Prostate gland (tissue), 2 donors: Measurements from ENCODE around the gene UMOD. TPM values are rescaled to one million over a fixed set of nuclear protein-coding genes. Genes with fewer than 3 reads are reported as not detected.
A peak's percentile ranks its signal among the peaks of the same experiment; 100 is the strongest.

Experiments used
- DNase-seq: peaks from one replicate; pipeline ENCODE4 v3.0.0-alpha.2; 2019; ENCODE audit warnings: low spot score
- H3K27ac ChIP-seq, 2 donors: fragments of 200-600 bp; sonication (generic); 2 replicates each; pipeline ENCODE4 v1.5.1; 2017 to 2019
- H3K27me3 ChIP-seq: fragments of 200-600 bp; sonication (generic); replicated peaks from 2 replicates; pipeline ENCODE4 v1.5.1; 2019; ENCODE audit not compliant: insufficient read depth
- H3K36me3 ChIP-seq, 2 donors: fragments of 200-600 bp; sonication (generic); 1 replicate in 1 of 2; 2 replicates in 1 of 2; pipeline versions ENCODE4 v1.5.1 to v1.8.1; 2017 to 2019
- H3K4me1 ChIP-seq: fragments of 200-600 bp; sonication (generic); replicated peaks from 2 replicates; pipeline ENCODE4 v1.5.1; 2019
- H3K4me3 ChIP-seq, 2 donors: fragments of 200-600 bp; sonication (generic); 2 replicates each; pipeline ENCODE4 v1.5.1; 2017 to 2019
- H3K9me3 ChIP-seq: fragments of 200-600 bp; sonication (generic); 2 replicates; pipeline ENCODE4 v1.5.1; 2017
- CTCF ChIP-seq, 4 experiments: fragments of 200-600 bp in 2 of 4; fragments of 450-650 bp in 2 of 4; sonication (generic) in 2 of 4; IDR thresholded peaks; 1 replicate in 3 of 4; 2 replicates in 1 of 4; pipeline ENCODE4 v1.5.1; 2016 to 2019; ENCODE audit warnings: antibody characterized with exemption in 4 of 4, mild to moderate bottlenecking in 2 of 4, moderate library complexity in 2 of 4
- POLR2A ChIP-seq: fragments of 450-650 bp; IDR thresholded peaks from one replicate; pipeline ENCODE4 v1.6.1; 2016; ENCODE audit warnings: antibody characterized with exemption, mild to moderate bottlenecking
- POLR2AphosphoS5 ChIP-seq: sonication (generic); formaldehyde crosslinking; IDR thresholded peaks from one replicate; pipeline ENCODE4 v1.6.1; 2017; ENCODE audit warnings: antibody characterized with exemption
- WGBS: methylation state at CpG from one replicate; pipeline ENCODE4 v1.1.5; 2018; 5-methylcytosine and 5-hydroxymethylcytosine counted together
- intact Hi-C: fragments of 100-400 bp; cut with DNase I; formaldehyde crosslinking; loops from one replicate; pipeline ENCODE4 v1.14.2; 2022
- total RNA-seq, 2 donors: library from RNA; depleted of rRNA; stranded (reverse); fragments of >200 nt; gene quantifications; one replicate each; pipeline ENCODE4 v1.1.0, GENCODE V29; 2016

Gene UMOD
- total RNA-seq, 2 donors from 2014 or later, result 1.5 TPM; not detected in 1

- intact Hi-C loops, result no loop called here
- no peaks in the 10 kb centered on the region for H3K36me3 ChIP-seq
- DNase-seq, result no peak
These were observed 38.5 kb upstream of the UMOD start for GRCh38 chr16:20391045-20391444.

GRCh38 chr16:20388854-20389253 lies 36.3 kb upstream of the UMOD start:
- no peak for TF ChIP-seq POLR2A
- peak; percentile 78 for TF ChIP-seq POLR2AphosphoS5
- no peak overlapping the region for H3K27ac ChIP-seq
- H3K9me3 ChIP-seq, result no peaks in the 10 kb centered on the region
- H3K27me3 ChIP-seq, result no peaks in the 10 kb centered on the region
- DNase-seq, result peak; percentile 53
- H3K36me3 ChIP-seq, result no peaks in the 10 kb centered on the region
- H3K4me1 ChIP-seq, result no peaks in the 10 kb centered on the region
- no peak overlapping the region for H3K4me3 ChIP-seq
- intact Hi-C loops, result no loop called here
- 44% methylated on average over 1 of the region's 1 CpG for WGBS

More at GRCh38 chr16:20391045-20391444, 38.5 kb upstream of the UMOD start:
- no peak overlapping the region for H3K4me3 ChIP-seq
- no peaks in the 10 kb centered on the region for H3K9me3 ChIP-seq
- WGBS, result 97% methylated on average over 5 of the region's 5 CpGs
- no peak for TF ChIP-seq POLR2A
- TF ChIP-seq POLR2AphosphoS5, result no peak
- no peak for TF ChIP-seq CTCF (IDR thresholded peaks at IDR 0.05)
- H3K4me1 ChIP-seq, result no peaks in the 10 kb centered on the region
- H3K27ac ChIP-seq, result no peak overlapping the region
- H3K27me3 ChIP-seq, result no peaks in the 10 kb centered on the region

- TF ChIP-seq POLR2AphosphoS5 (no peak), POLR2A (no peak), CTCF (IDR thresholded peaks at IDR 0.05) (no peak)
- intact Hi-C loops, result no loop called here
- 94% methylated on average over 3 of the region's 3 CpGs for WGBS
These were observed 35.5 kb upstream of the UMOD start for GRCh38 chr16:20387978-20388377.

GRCh38 chr16:20385844-20386832 lies 33.6 kb upstream of the UMOD start:
- Histone ChIP-seq H3K4me1 (no peaks in the 10 kb centered on the region), H3K9me3 (no peaks in the 10 kb centered on the region), H3K27me3 (no peaks in the 10 kb centered on the region), H3K27ac (no peak overlapping the region), H3K4me3 (no peak overlapping the region), H3K36me3 (no peaks in the 10 kb centered on the region)
- DNase-seq, result peak; percentile 51
- intact Hi-C loops, result no loop called here
- 34% methylated on average over 30 of the region's 30 CpGs for WGBS
- no peak for TF ChIP-seq POLR2AphosphoS5
- TF ChIP-seq CTCF (IDR thresholded peaks at IDR 0.05), result peak; percentile 55 to 83 (median 76)
- TF ChIP-seq POLR2A, result no peak

More at GRCh38 chr16:20387978-20388377, 35.5 kb upstream of the UMOD start:
- Histone ChIP-seq H3K9me3 (no peaks in the 10 kb centered on the region), H3K27ac (no peak overlapping the region), H3K4me1 (no peaks in the 10 kb centered on the region), H3K4me3 (no peak overlapping the region), H3K27me3 (no peaks in the 10 kb centered on the region), H3K36me3 (no peaks in the 10 kb centered on the region)
- no peak for DNase-seq

- TF ChIP-seq POLR2AphosphoS5 (peak; percentile 7), POLR2A (no peak), CTCF (IDR thresholded peaks at IDR 0.05) (peak; percentile 65 to 79 (median 74))
- intact Hi-C loops, result loop anchor here (5.0 kb wide), 1 partner anchor 476 kb away; no protein-coding TSS in a partner anchor
- no peaks in the 10 kb centered on the region for H3K36me3 ChIP-seq
- H3K4me3 ChIP-seq, result no peak overlapping the region
- H3K27ac ChIP-seq, result no peak overlapping the region
- 26% methylated on average over 11 of the region's 11 CpGs for WGBS
- peak; percentile 61 for DNase-seq
- no peaks in the 10 kb centered on the region for H3K9me3 ChIP-seq
- H3K4me1 ChIP-seq, result no peaks in the 10 kb centered on the region
- no peaks in the 10 kb centered on the region for H3K27me3 ChIP-seq
These were observed 30.9 kb upstream of the UMOD start for GRCh38 chr16:20383106-20384029.
